ENCODE data around the gene TRAK2.

GRCh38 chr2:201441409-201441808 is 9.8 kb downstream of the TRAK2 start:
- TF ChIP-seq POLR2A (IDR thresholded peaks at IDR 0.05) = no peak
- TF ChIP-seq, protein P1, sequence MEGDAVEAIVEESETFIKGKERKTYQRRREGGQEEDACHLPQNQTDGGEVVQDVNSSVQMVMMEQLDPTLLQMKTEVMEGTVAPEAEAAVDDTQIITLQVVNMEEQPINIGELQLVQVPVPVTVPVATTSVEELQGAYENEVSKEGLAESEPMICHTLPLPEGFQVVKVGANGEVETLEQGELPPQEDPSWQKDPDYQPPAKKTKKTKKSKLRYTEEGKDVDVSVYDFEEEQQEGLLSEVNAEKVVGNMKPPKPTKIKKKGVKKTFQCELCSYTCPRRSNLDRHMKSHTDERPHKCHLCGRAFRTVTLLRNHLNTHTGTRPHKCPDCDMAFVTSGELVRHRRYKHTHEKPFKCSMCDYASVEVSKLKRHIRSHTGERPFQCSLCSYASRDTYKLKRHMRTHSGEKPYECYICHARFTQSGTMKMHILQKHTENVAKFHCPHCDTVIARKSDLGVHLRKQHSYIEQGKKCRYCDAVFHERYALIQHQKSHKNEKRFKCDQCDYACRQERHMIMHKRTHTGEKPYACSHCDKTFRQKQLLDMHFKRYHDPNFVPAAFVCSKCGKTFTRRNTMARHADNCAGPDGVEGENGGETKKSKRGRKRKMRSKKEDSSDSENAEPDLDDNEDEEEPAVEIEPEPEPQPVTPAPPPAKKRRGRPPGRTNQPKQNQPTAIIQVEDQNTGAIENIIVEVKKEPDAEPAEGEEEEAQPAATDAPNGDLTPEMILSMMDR (IDR thresholded peaks at IDR 0.05) = no peak

Data from heart left ventricle (tissue), 13 donors.